HEK293 (cell line): ENCODE measurements around the gene ISG15.
A peak's percentile ranks its signal among the peaks of the same experiment; 100 is the strongest.

Source experiments
- CTCF ChIA-PET: fragments of 350-600 bp; formaldehyde crosslinking; extraction: SDS; loops from one replicate; lab custom pipeline; 2021; ENCODE audit warnings: antibody characterized with exemption; lab: Yijun Ruan, JAX
- POLR2A ChIA-PET: fragments of 300-600 bp; formaldehyde crosslinking; extraction: SDS; loops from one replicate; lab custom pipeline; 2020; ENCODE audit warnings: antibody characterized with exemption, inconsistent platforms; lab: Yijun Ruan, JAX
- H3K27ac ChIP-seq: fragments of 200-500 bp; sonication (Bioruptor generic); 2 replicates; pipeline ENCODE4 v1.5.1; 2014; ENCODE audit warnings: low read depth, low read length, control low read depth, inconsistent platforms; ENCODE audit errors: extremely low read depth
- H3K36me3 ChIP-seq, 2 experiments: fragments of 200-500 bp in 1 of 2; sonication (Bioruptor generic) in 1 of 2; 1 replicate in 1 of 2; 2 replicates in 1 of 2; pipeline ENCODE4 v1.5.1; 2014 to 2017; ENCODE audit warnings: inconsistent platforms in 2 of 2, low read length in 2 of 2; ENCODE audit not compliant: control insufficient read depth in 2 of 2, insufficient read depth in 1 of 2
- H3K4me1 ChIP-seq: fragments of 200-500 bp; sonication (Bioruptor generic); 2 replicates; pipeline ENCODE4 v1.5.1; 2014; ENCODE audit warnings: mild to moderate bottlenecking, low read length, inconsistent platforms; ENCODE audit not compliant: control insufficient read depth, insufficient read depth
- H3K4me3 ChIP-seq: 2 replicates; pipeline ENCODE4 v1.5.1; 2011; ENCODE audit warnings: low read depth, mild to moderate bottlenecking, control low read depth, low read length, moderate library complexity
- H3K9me3 ChIP-seq: fragments of 200-500 bp; sonication (Bioruptor generic); 2 replicates; pipeline ENCODE4 v1.5.1; 2014; ENCODE audit warnings: low read depth, low read length, inconsistent platforms; ENCODE audit not compliant: control insufficient read depth, insufficient read depth
- BCL6B ChIP-seq: fragments of 450-650 bp; formaldehyde crosslinking; IDR thresholded peaks from 2 replicates; pipeline ENCODE4 v1.5.1; 2017; ENCODE audit warnings: missing biosample characterization, missing genetic modification characterization
- ELK4 ChIP-seq: IDR thresholded peaks from 2 replicates; pipeline ENCODE4 v1.6.1; 2011; ENCODE audit warnings: mild to moderate bottlenecking, low read depth, low read length, borderline replicate concordance
- GLIS1 ChIP-seq: fragments of 450-650 bp; formaldehyde crosslinking; IDR thresholded peaks from 2 replicates; pipeline ENCODE4 v1.5.1; 2016; ENCODE audit warnings: missing biosample characterization, missing genetic modification characterization
- GLIS2 ChIP-seq: fragments of 450-650 bp; formaldehyde crosslinking; IDR thresholded peaks from 2 replicates; pipeline ENCODE4 v1.5.1; 2016; ENCODE audit warnings: missing biosample characterization, missing genetic modification characterization
- HIC1 ChIP-seq: fragments of 450-650 bp; formaldehyde crosslinking; IDR thresholded peaks from 2 replicates; pipeline ENCODE4 v1.5.1; 2016; ENCODE audit warnings: missing biosample characterization, missing genetic modification characterization
- KLF9 ChIP-seq: fragments of 450-650 bp; formaldehyde crosslinking; IDR thresholded peaks from 2 replicates; pipeline ENCODE4 v1.5.1; 2016; ENCODE audit warnings: missing biosample characterization, missing genetic modification characterization, low read depth
- OSR2 ChIP-seq: fragments of 450-650 bp; formaldehyde crosslinking; IDR thresholded peaks from 2 replicates; pipeline ENCODE4 v1.5.1; 2016; ENCODE audit warnings: missing biosample characterization, missing genetic modification characterization
- PRDM4 ChIP-seq: fragments of 450-650 bp; formaldehyde crosslinking; IDR thresholded peaks from 2 replicates; pipeline ENCODE4 v1.5.1; 2017; ENCODE audit warnings: missing biosample characterization, missing genetic modification characterization
- ZBTB11 ChIP-seq: fragments of 450-650 bp; formaldehyde crosslinking; conservative IDR thresholded peaks from 2 replicates; pipeline ENCODE4 v1.5.1; 2016; ENCODE audit warnings: low read depth, missing biosample characterization, missing genetic modification characterization
- ZNF10 ChIP-seq: fragments of 450-650 bp; formaldehyde crosslinking; IDR thresholded peaks from 2 replicates; pipeline ENCODE4 v1.5.1; 2017; ENCODE audit warnings: missing biosample characterization, missing genetic modification characterization
- ZNF155 ChIP-seq: fragments of 450-650 bp; formaldehyde crosslinking; IDR thresholded peaks from 2 replicates; pipeline ENCODE4 v1.5.1; 2016; ENCODE audit warnings: missing biosample characterization, missing genetic modification characterization
- ZNF184 ChIP-seq: fragments of 450-650 bp; IDR thresholded peaks from 2 replicates; pipeline ENCODE4 v1.5.1; 2018; ENCODE audit warnings: missing biosample characterization, mild to moderate bottlenecking, missing genetic modification characterization
- ZNF426 ChIP-seq: fragments of 450-650 bp; formaldehyde crosslinking; IDR thresholded peaks from 2 replicates; pipeline ENCODE4 v1.5.1; 2017; ENCODE audit warnings: missing biosample characterization, missing genetic modification characterization, mild to moderate bottlenecking, inconsistent platforms, moderate library complexity
- ZNF529 ChIP-seq: fragments of 450-650 bp; formaldehyde crosslinking; IDR thresholded peaks from 2 replicates; pipeline ENCODE4 v1.5.1; 2017; ENCODE audit warnings: missing genetic modification characterization, missing biosample characterization; ENCODE audit not compliant: insufficient replicate concordance
- ZNF600 ChIP-seq: fragments of 450-650 bp; formaldehyde crosslinking; IDR thresholded peaks from 2 replicates; pipeline ENCODE4 v1.5.1; 2016; ENCODE audit warnings: missing biosample characterization, missing genetic modification characterization
- ZNF645 ChIP-seq: fragments of 450-650 bp; formaldehyde crosslinking; IDR thresholded peaks from 2 replicates; pipeline ENCODE4; 2016; ENCODE audit warnings: missing biosample characterization, missing genetic modification characterization
- ZNF654 ChIP-seq: fragments of 450-650 bp; formaldehyde crosslinking; IDR thresholded peaks from 2 replicates; pipeline ENCODE4 v1.5.1; 2016; ENCODE audit warnings: low read depth, missing biosample characterization, missing genetic modification characterization
- ZNF704 ChIP-seq: fragments of 450-650 bp; formaldehyde crosslinking; IDR thresholded peaks from 2 replicates; pipeline ENCODE4 v1.5.1; 2016; ENCODE audit warnings: missing biosample characterization, missing genetic modification characterization
- ZNF830 ChIP-seq: fragments of 450-650 bp; IDR thresholded peaks from 2 replicates; pipeline ENCODE4 v1.5.0; 2018; ENCODE audit warnings: missing biosample characterization, missing genetic modification characterization, low read depth, mild to moderate bottlenecking, moderate library complexity
- ZNF837 ChIP-seq: fragments of 450-650 bp; formaldehyde crosslinking; IDR thresholded peaks from 2 replicates; pipeline ENCODE4 v1.5.1; 2016; ENCODE audit warnings: missing biosample characterization, missing genetic modification characterization
- ZSCAN4 ChIP-seq: fragments of 450-650 bp; formaldehyde crosslinking; IDR thresholded peaks from 2 replicates; pipeline ENCODE4 v1.5.1; 2017; ENCODE audit warnings: missing biosample characterization, missing genetic modification characterization

The ISG15 gene

GRCh38 chr1:995665-996633 is 17.3 kb upstream of the ISG15 start:
- H3K4me3 ChIP-seq, result no peak overlapping the region
- ChIA-PET CTCF (interaction anchor here (0.8 to 4.3 kb wide), 2 partner anchors 11 to 12 kb away, joined by 3 to 39 read pairs; no protein-coding TSS in a partner anchor), POLR2A (interaction anchor here (0.6 to 6.5 kb wide), 5 partner anchors 13 to 94 kb away, joined by 4 to 44 read pairs (median 11); partner anchors contain the start of genes AGRN and PERM1)
- TF ChIP-seq KLF9 (peak; percentile 68), ZNF155 (tag by site-specific recombination) (no peak), ELK4 (no peak), BCL6B (tag by site-specific recombination) (no peak), ZNF830 (tag by site-specific recombination) (no peak), ZNF426 (no peak), ZSCAN4 (no peak), GLIS2 (peak; percentile 63), ZBTB11 (tag by site-specific recombination) (no peak), ZNF704 (tag by site-specific recombination) (no peak), OSR2 (tag by site-specific recombination) (no peak), ZNF645 (tag by site-specific recombination) (no peak), HIC1 (0 out of 2 replicates have a peak, but pooled peaks have one; percentile 13), ZNF184 (tag by site-specific recombination) (no peak), ZNF837 (tag by site-specific recombination) (no peak), ZNF10 (tag by site-specific recombination) (no peak), PRDM4 (tag by site-specific recombination) (no peak), ZNF654 (tag by site-specific recombination) (no peak), GLIS1 (peak; percentile 14; the same call in 1 of the 2 replicates), ZNF600 (tag by site-specific recombination) (peak; percentile 49; the same call in 1 of the 2 replicates), ZNF529 (tag by site-specific recombination) (no peak)

More at GRCh38 chr1:995665-996633, 17.3 kb upstream of the ISG15 start:
- H3K4me1 ChIP-seq, result 0 out of 2 replicates have a peak, but pooled peaks cover 3% of the 10 kb centered on the region
- H3K9me3 ChIP-seq, result no peaks in the 10 kb centered on the region
- no peak overlapping the region for H3K27ac ChIP-seq
- H3K36me3 ChIP-seq, result peaks cover 0 to 26% of the 10 kb centered on the region in 2 experiments; a peak in 1 of 3 replicates
